ENCODE measurements around the gene BABAM2. TPM values are rescaled to one million over a fixed set of nuclear protein-coding genes. Genes with fewer than 3 reads are reported as not detected.

The BABAM2 gene
- total RNA-seq, 1 donor = 42.0 TPM

- Histone ChIP-seq H3K4me1 (ENCODE audit: insufficient read depth, low read length) (peaks cover 57% of the 10 kb centered on the region), H3K27me3 (ENCODE audit: insufficient read depth, low read length) (no peaks in the 10 kb centered on the region), H3K4me3 (ENCODE audit: insufficient read depth, low read length) (no peak overlapping the region), H3K36me3 (ENCODE audit: insufficient read depth, low read length) (no peaks in the 10 kb centered on the region), H4K20me1 (ENCODE audit: insufficient read depth, low read length) (no peaks in the 10 kb centered on the region), H3K79me2 (ENCODE audit: insufficient read depth, low read length) (no peaks in the 10 kb centered on the region), H3K9me3 (ENCODE audit: low read depth, low read length) (no peaks in the 10 kb centered on the region), H2AFZ (ENCODE audit: low read length) (no peak overlapping the region), H3K4me2 (ENCODE audit: insufficient read depth, low read length) (no peak overlapping the region), H3K27ac (ENCODE audit: low read depth, low read length) (peak overlapping the region; percentile 53)
- no peak for DNase-seq (ENCODE audit: insufficient read length, low spot score, missing footprints)
- no peak for TF ChIP-seq CTCF (IDR thresholded peaks at IDR 0.05; ENCODE audit: extremely low read depth, low read depth, low read length)
Observed at GRCh38 chr2:28296904-28297303, 406.4 kb downstream of the BABAM2 start.

- no peaks in the 10 kb centered on the region for H4K20me1 ChIP-seq (ENCODE audit: insufficient read depth, low read length)
- no peaks in the 10 kb centered on the region for H3K9me3 ChIP-seq (ENCODE audit: low read depth, low read length)
- no peak for DNase-seq (ENCODE audit: insufficient read length, low spot score, missing footprints)
- no peak overlapping the region for H3K4me2 ChIP-seq (ENCODE audit: insufficient read depth, low read length)
- H2AFZ ChIP-seq (ENCODE audit: low read length) = no peak overlapping the region
- no peak overlapping the region for H3K27ac ChIP-seq (ENCODE audit: low read depth, low read length)
- no peak overlapping the region for H3K4me3 ChIP-seq (ENCODE audit: insufficient read depth, low read length)
- no peak for TF ChIP-seq CTCF (IDR thresholded peaks at IDR 0.05; ENCODE audit: extremely low read depth, low read depth, low read length)
- peaks cover 51% of the 10 kb centered on the region for H3K4me1 ChIP-seq (ENCODE audit: insufficient read depth, low read length)
- H3K27me3 ChIP-seq (ENCODE audit: insufficient read depth, low read length) = no peaks in the 10 kb centered on the region
- H3K79me2 ChIP-seq (ENCODE audit: insufficient read depth, low read length) = no peaks in the 10 kb centered on the region
- no peaks in the 10 kb centered on the region for H3K36me3 ChIP-seq (ENCODE audit: insufficient read depth, low read length)
Observed at GRCh38 chr2:28297531-28297930, 407.0 kb downstream of the BABAM2 start.

- DNase-seq (ENCODE audit: insufficient read length, low spot score, missing footprints) = no peak
- no peak for TF ChIP-seq CTCF (IDR thresholded peaks at IDR 0.05; ENCODE audit: extremely low read depth, low read depth, low read length)
- Histone ChIP-seq H3K27ac (ENCODE audit: low read depth, low read length) (no peak overlapping the region), H2AFZ (ENCODE audit: low read length) (no peak overlapping the region), H3K36me3 (ENCODE audit: insufficient read depth, low read length) (no peaks in the 10 kb centered on the region), H4K20me1 (ENCODE audit: insufficient read depth, low read length) (no peaks in the 10 kb centered on the region), H3K79me2 (ENCODE audit: insufficient read depth, low read length) (no peaks in the 10 kb centered on the region), H3K9me3 (ENCODE audit: low read depth, low read length) (no peaks in the 10 kb centered on the region), H3K27me3 (ENCODE audit: insufficient read depth, low read length) (no peaks in the 10 kb centered on the region), H3K4me2 (ENCODE audit: insufficient read depth, low read length) (no peak overlapping the region), H3K4me3 (ENCODE audit: insufficient read depth, low read length) (no peak overlapping the region), H3K4me1 (ENCODE audit: insufficient read depth, low read length) (peaks cover 42% of the 10 kb centered on the region)
Observed at GRCh38 chr2:28298406-28298805, 407.9 kb downstream of the BABAM2 start.

- Histone ChIP-seq H3K27ac (ENCODE audit: low read depth, low read length) (peak overlapping the region; percentile 26), H4K20me1 (ENCODE audit: insufficient read depth, low read length) (no peaks in the 10 kb centered on the region), H3K4me1 (ENCODE audit: insufficient read depth, low read length) (peaks cover 24% of the 10 kb centered on the region), H3K79me2 (ENCODE audit: insufficient read depth, low read length) (no peaks in the 10 kb centered on the region), H3K27me3 (ENCODE audit: insufficient read depth, low read length) (no peaks in the 10 kb centered on the region), H3K36me3 (ENCODE audit: insufficient read depth, low read length) (no peaks in the 10 kb centered on the region), H3K4me3 (ENCODE audit: insufficient read depth, low read length) (peak overlapping the region; percentile 29), H2AFZ (ENCODE audit: low read length) (peak overlapping the region; percentile 26), H3K9me3 (ENCODE audit: low read depth, low read length) (no peaks in the 10 kb centered on the region), H3K4me2 (ENCODE audit: insufficient read depth, low read length) (peak overlapping the region; percentile 42)
- DNase-seq (ENCODE audit: insufficient read length, low spot score, missing footprints) = peak; percentile 31
- no peak for TF ChIP-seq CTCF (IDR thresholded peaks at IDR 0.05; ENCODE audit: extremely low read depth, low read depth, low read length)
Observed at GRCh38 chr2:28300485-28301341, 410.2 kb downstream of the BABAM2 start.

Data from osteoblast (primary cell).